Breast epithelium (tissue), 3 donors: ENCODE data around the gene DBNDD1.

Source experiments
- POLR2A ChIP-seq: fragments of 450-650 bp; IDR thresholded peaks from one replicate; pipeline ENCODE4 v1.6.1; 2016; ENCODE audit warnings: antibody characterized with exemption, mild to moderate bottlenecking, moderate library complexity
- POLR2AphosphoS5 ChIP-seq, 3 donors: sonication (generic); formaldehyde crosslinking; IDR thresholded peaks; one replicate each; pipeline ENCODE4 v1.6.1; 2017; ENCODE audit warnings: antibody characterized with exemption in 3 of 3
- TF ChIP-seq, protein P1 (sequence below), 3 donors: fragments of 450-650 bp; IDR thresholded peaks; one replicate each; pipeline ENCODE4 v1.5.1; 2016 to 2017; ENCODE audit warnings: antibody characterized with exemption in 3 of 3, mild to moderate bottlenecking in 3 of 3, moderate library complexity in 3 of 3

DNA sequence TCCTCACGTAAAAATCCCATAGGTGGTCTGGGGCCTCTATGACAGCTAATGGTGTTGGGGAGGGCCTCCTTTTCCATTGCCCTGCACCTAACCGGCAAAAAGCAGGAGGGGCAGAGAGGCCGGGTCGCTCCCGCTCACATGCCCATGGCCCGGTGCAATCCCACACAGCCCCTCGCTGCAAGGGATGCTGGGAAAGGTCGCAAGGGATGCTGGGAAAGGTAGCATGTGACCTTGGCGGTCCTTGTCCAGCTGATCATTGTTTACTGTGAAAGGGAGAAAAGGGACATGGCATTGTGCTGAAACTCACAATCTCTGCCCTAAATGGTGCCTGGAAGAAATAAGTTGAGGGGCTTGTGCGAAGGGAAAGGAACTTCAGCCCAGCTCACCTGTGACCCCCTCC, 60.7 kb downstream of the DBNDD1 start:
- TF ChIP-seq POLR2A (no peak), POLR2AphosphoS5 (IDR thresholded peaks at IDR 0.05) (no peak)
- TF ChIP-seq, protein P1, sequence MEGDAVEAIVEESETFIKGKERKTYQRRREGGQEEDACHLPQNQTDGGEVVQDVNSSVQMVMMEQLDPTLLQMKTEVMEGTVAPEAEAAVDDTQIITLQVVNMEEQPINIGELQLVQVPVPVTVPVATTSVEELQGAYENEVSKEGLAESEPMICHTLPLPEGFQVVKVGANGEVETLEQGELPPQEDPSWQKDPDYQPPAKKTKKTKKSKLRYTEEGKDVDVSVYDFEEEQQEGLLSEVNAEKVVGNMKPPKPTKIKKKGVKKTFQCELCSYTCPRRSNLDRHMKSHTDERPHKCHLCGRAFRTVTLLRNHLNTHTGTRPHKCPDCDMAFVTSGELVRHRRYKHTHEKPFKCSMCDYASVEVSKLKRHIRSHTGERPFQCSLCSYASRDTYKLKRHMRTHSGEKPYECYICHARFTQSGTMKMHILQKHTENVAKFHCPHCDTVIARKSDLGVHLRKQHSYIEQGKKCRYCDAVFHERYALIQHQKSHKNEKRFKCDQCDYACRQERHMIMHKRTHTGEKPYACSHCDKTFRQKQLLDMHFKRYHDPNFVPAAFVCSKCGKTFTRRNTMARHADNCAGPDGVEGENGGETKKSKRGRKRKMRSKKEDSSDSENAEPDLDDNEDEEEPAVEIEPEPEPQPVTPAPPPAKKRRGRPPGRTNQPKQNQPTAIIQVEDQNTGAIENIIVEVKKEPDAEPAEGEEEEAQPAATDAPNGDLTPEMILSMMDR (IDR thresholded peaks at IDR 0.05): no peak
